ENCODE data around the gene ALDH1L2. TPM values are rescaled to one million over a fixed set of nuclear protein-coding genes. Genes with fewer than 3 reads are reported as not detected.
A peak's percentile ranks its signal among the peaks of the same experiment; 100 is the strongest.

The ALDH1L2 gene
- total and polyA plus RNA-seq, 9 of the 15 experiments (the other 6 are each of a cell fraction or from before 2014, with no cell fraction given): 1.1 to 9.9 (median 3.8) TPM

DNA sequence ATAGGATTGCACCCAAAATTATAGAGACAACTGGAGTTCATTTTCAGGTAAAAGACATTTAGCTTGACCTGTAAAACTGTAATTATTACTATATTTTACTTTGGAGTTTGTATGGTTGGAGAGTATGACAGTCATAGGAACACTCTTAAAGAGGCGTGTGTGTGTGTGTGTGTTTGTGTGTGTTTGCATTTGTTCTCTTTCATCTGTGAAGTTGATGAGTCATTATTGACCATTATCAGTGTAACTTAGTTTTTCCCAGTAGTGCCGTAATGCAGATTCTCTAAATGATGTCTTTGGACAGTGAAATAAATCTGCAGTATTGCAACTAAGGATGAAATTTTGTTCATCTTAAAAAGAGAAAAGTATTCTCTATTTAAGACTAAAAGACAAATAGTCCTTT is 36.3 kb upstream of the ALDH1L2 start (continued):
- TF ChIP-seq KLF13 (tag; IDR thresholded peaks at IDR 0.05; ENCODE audit: borderline replicate concordance, low read depth) (no peak), PPARD (CRISPR knock-in tag; IDR thresholded peaks at IDR 0.05) (no peak), LARP7 (IDR thresholded peaks at IDR 0.05) (no peak), ZNF253 (CRISPR knock-in tag; conservative IDR thresholded peaks at IDR 0.05) (no peak), HDAC2 (IDR thresholded peaks at IDR 0.05) (no peak), NFE2L1 (tag; IDR thresholded peaks at IDR 0.05; ENCODE audit: borderline replicate concordance, low read depth) (peak; percentile 44; the same call in 1 of the 2 replicates), EP300 (IDR thresholded peaks at IDR 0.05; ENCODE audit: low read length) (no peak), PHF8 (IDR thresholded peaks at IDR 0.05; ENCODE audit: borderline replicate concordance, low read length) (no peak), ZNF347 (CRISPR knock-in tag; IDR thresholded peaks at IDR 0.05; ENCODE audit: low read depth) (no peak), TFAM (CRISPR knock-in tag; conservative IDR thresholded peaks at IDR 0.05) (no peak), CBX5 (IDR thresholded peaks at IDR 0.05; ENCODE audit: borderline replicate concordance, low read depth) (no peak), MTF1 (CRISPR knock-in tag; IDR thresholded peaks at IDR 0.05; ENCODE audit: borderline replicate concordance) (no peak), POLR2AphosphoS2 (IDR thresholded peaks at IDR 0.05; ENCODE audit: low read length) (no peak), PHF21A (IDR thresholded peaks at IDR 0.05; ENCODE audit: borderline replicate concordance, low read depth) (no peak), TSC22D4 (tag; IDR thresholded peaks at IDR 0.05) (no peak), DNMT1 (IDR thresholded peaks at IDR 0.05) (no peak), SMARCB1 (IDR thresholded peaks at IDR 0.05; ENCODE audit: insufficient read length, low read depth) (no peak), ZEB2 (IDR thresholded peaks at IDR 0.05) (no peak), ZNF778 (CRISPR knock-in tag; IDR thresholded peaks at IDR 0.05) (no peak), BRD4 (IDR thresholded peaks at IDR 0.05) (no peak), HLTF (IDR thresholded peaks at IDR 0.05) (no peak)
- TF ChIP-seq, protein P1, sequence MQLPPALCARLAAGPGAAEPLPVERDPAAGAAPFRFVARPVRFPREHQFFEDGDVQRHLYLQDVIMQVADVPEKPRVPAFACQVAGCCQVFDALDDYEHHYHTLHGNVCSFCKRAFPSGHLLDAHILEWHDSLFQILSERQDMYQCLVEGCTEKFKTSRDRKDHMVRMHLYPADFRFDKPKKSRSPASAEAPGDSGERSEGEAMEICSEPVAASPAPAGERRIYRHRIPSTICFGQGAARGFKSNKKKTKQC (CRISPR knock-in tag; IDR thresholded peaks at IDR 0.05): no peak
- TF ChIP-seq, protein P2, sequence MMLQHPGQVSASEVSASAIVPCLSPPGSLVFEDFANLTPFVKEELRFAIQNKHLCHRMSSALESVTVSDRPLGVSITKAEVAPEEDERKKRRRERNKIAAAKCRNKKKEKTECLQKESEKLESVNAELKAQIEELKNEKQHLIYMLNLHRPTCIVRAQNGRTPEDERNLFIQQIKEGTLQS (IDR thresholded peaks at IDR 0.05): peak; percentile 87
- TF ChIP-seq, protein P2 (CRISPR knock-in tag; conservative IDR thresholded peaks at IDR 0.05): no peak
- TF ChIP-seq, protein P3, sequence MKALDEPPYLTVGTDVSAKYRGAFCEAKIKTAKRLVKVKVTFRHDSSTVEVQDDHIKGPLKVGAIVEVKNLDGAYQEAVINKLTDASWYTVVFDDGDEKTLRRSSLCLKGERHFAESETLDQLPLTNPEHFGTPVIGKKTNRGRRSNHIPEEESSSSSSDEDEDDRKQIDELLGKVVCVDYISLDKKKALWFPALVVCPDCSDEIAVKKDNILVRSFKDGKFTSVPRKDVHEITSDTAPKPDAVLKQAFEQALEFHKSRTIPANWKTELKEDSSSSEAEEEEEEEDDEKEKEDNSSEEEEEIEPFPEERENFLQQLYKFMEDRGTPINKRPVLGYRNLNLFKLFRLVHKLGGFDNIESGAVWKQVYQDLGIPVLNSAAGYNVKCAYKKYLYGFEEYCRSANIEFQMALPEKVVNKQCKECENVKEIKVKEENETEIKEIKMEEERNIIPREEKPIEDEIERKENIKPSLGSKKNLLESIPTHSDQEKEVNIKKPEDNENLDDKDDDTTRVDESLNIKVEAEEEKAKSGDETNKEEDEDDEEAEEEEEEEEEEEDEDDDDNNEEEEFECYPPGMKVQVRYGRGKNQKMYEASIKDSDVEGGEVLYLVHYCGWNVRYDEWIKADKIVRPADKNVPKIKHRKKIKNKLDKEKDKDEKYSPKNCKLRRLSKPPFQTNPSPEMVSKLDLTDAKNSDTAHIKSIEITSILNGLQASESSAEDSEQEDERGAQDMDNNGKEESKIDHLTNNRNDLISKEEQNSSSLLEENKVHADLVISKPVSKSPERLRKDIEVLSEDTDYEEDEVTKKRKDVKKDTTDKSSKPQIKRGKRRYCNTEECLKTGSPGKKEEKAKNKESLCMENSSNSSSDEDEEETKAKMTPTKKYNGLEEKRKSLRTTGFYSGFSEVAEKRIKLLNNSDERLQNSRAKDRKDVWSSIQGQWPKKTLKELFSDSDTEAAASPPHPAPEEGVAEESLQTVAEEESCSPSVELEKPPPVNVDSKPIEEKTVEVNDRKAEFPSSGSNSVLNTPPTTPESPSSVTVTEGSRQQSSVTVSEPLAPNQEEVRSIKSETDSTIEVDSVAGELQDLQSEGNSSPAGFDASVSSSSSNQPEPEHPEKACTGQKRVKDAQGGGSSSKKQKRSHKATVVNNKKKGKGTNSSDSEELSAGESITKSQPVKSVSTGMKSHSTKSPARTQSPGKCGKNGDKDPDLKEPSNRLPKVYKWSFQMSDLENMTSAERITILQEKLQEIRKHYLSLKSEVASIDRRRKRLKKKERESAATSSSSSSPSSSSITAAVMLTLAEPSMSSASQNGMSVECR (CRISPR knock-in tag; IDR thresholded peaks at IDR 0.05): no peak

Measured in K562 (cell line).